Activated naive CD8-positive, alpha-beta T cell treated with anti-CD3 and anti-CD28 coated beads for 36 hours (primary cell): ENCODE measurements around the gene RXRA. TPM values are rescaled to one million over a fixed set of nuclear protein-coding genes. Genes with fewer than 3 reads are reported as not detected.
A peak's percentile ranks its signal among the peaks of the same experiment; 100 is the strongest.

ENCODE experiments used
- DNase-seq: peaks from one replicate; pipeline ENCODE4 v3.0.0; 2021
- H3K27ac Mint-ChIP-seq: one replicate; pipeline ENCODE4 v1.8.0; 2022; ENCODE audit warnings: mild to moderate bottlenecking, moderate library complexity, mixed read lengths
- H3K27me3 Mint-ChIP-seq: one replicate; pipeline ENCODE4 v1.8.0; 2022; ENCODE audit warnings: mild to moderate bottlenecking, mixed read lengths
- H3K36me3 Mint-ChIP-seq: one replicate; pipeline ENCODE4 v1.8.0; 2021; ENCODE audit warnings: mild to moderate bottlenecking, mixed read lengths
- H3K4me1 Mint-ChIP-seq: one replicate; pipeline ENCODE4 v1.8.0; 2021; ENCODE audit warnings: mixed read lengths
- H3K4me3 Mint-ChIP-seq: one replicate; pipeline ENCODE4 v1.8.0; 2022; ENCODE audit warnings: mild to moderate bottlenecking, moderate library complexity, mixed read lengths
- H3K9me3 Mint-ChIP-seq: one replicate; pipeline ENCODE4 v1.8.0; 2022; ENCODE audit warnings: mixed read lengths
- total RNA-seq, 2 experiments: library from RNA; stranded (reverse); gene quantifications; one replicate each; pipeline ENCODE4 v1.2.3, GENCODE V29; 2021

The RXRA gene
- total RNA-seq, 2 experiments from 2014 or later: 11.0 to 11.4 TPM

DNA sequence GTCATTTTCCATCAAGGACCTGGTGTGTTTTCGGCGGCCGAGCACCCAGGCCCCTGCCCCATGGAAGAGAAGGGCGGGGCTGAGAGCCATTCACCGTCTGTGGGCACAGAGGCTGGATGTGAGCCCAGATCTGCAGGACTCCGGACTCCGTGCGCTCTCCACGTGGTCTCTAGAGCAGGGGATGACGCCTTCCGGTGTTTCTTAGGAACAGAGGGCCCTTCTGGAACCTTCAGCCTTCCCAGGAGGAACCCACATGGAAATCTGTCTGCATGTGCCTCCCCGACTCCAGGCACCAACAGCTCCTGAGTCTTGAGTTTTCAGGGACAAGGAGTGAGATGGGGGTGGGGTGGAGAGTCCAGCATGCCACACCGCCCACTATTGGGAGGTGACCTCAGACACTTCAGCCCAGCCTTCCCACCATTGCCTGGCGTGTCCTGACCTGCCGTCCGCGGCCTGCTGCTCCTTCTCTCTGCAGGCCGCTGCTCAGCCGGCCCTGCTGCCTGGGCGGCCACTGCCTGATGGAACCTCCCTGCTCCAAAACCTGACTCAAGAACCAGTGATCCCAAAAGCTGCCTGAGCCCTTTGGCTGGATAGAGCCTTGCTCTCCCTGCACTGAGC, 2.4 kb upstream of the RXRA start:
- Mint-ChIP-seq H3K36me3 (no peaks in the 10 kb centered on the region), H3K27ac (no peak overlapping the region), H3K9me3 (no peaks in the 10 kb centered on the region), H3K4me1 (peaks cover 2% of the 10 kb centered on the region), H3K4me3 (no peak overlapping the region), H3K27me3 (peaks cover 14% of the 10 kb centered on the region)
- no peak for DNase-seq

DNA sequence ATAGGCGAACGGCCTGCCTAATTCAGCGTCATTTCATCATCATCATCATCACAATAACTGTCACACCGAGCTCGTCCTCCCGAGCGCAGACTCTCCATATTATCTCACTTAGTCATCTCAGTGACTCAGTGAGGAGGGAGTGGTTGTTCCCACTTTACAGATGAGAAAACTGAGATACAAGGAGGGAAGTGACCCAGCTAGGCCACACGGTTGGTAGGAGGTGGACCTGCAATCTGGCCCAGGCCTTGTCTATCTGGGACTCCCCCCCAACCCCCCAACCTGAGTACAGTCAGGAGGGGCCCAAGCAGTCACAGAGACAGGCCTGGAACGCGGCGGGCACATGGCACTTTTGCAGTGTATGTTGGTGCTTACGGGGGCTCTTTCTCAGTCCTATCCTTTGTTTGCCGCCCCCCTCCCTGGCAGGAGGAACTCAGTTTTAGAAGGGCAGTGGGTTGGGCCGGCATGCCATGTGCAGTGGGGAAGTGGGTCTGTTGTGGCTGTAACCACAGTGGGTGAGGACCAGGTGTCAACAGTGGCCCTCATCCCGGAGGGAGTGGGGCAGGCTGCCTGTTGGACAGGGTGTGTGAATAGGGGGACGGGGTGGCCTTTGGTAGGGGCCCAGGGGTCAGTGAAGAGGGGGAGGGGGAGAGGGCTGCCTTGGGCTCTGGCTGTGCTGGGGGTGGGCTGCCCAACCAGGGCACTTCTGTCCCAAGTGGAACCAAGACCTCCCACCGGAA, 1.7 kb upstream of the RXRA start:
- no peaks in the 10 kb centered on the region for H3K9me3 Mint-ChIP-seq
- no peak overlapping the region for H3K27ac Mint-ChIP-seq
- peaks cover 2% of the 10 kb centered on the region for H3K4me1 Mint-ChIP-seq
- peak overlapping the region; percentile 48 for H3K4me3 Mint-ChIP-seq
- no peaks in the 10 kb centered on the region for H3K36me3 Mint-ChIP-seq
- no peak for DNase-seq
- peaks cover 14% of the 10 kb centered on the region for H3K27me3 Mint-ChIP-seq

DNA sequence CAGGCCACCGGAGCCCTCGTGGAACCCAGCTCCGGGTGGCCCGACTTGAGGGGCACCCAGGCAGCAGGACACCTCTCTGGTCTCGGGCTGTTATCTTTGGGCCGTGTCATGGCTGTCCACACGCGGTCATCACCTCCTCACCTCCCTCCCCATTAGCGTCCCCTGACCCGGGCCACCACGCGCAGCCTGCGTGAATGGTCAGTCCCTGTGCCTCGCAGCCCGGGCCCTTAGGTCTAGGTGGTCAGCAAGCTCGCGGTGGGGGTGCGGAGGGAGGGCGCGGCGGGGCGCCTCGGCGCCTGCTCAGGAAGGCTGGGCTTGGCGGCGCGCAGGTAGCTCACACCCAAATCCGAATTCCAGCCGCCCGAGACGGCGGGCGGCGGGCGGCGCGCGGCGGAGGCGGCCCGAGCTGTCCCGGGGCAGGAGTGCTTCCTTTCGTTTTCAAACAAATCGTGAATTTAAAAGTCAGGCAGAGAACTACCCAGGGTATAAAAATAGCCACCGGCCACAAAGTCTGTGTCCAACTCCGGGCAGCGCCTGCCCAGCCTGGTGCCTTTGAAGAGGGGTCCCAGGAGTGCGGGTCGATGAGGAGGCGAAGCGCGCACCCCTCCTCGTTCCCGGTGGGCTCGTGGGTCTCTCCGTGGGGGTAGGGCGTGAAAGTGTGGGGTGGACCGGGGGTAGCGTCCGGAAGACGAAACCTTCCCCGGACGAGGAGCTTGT, 1.0 kb upstream of the RXRA start:
- DNase-seq: no peak
- no peak overlapping the region for H3K27ac Mint-ChIP-seq
- peaks cover 14% of the 10 kb centered on the region for H3K27me3 Mint-ChIP-seq
- no peaks in the 10 kb centered on the region for H3K36me3 Mint-ChIP-seq
- peak overlapping the region; percentile 65 for H3K4me3 Mint-ChIP-seq
- no peaks in the 10 kb centered on the region for H3K9me3 Mint-ChIP-seq
- peaks cover 2% of the 10 kb centered on the region for H3K4me1 Mint-ChIP-seq

DNA sequence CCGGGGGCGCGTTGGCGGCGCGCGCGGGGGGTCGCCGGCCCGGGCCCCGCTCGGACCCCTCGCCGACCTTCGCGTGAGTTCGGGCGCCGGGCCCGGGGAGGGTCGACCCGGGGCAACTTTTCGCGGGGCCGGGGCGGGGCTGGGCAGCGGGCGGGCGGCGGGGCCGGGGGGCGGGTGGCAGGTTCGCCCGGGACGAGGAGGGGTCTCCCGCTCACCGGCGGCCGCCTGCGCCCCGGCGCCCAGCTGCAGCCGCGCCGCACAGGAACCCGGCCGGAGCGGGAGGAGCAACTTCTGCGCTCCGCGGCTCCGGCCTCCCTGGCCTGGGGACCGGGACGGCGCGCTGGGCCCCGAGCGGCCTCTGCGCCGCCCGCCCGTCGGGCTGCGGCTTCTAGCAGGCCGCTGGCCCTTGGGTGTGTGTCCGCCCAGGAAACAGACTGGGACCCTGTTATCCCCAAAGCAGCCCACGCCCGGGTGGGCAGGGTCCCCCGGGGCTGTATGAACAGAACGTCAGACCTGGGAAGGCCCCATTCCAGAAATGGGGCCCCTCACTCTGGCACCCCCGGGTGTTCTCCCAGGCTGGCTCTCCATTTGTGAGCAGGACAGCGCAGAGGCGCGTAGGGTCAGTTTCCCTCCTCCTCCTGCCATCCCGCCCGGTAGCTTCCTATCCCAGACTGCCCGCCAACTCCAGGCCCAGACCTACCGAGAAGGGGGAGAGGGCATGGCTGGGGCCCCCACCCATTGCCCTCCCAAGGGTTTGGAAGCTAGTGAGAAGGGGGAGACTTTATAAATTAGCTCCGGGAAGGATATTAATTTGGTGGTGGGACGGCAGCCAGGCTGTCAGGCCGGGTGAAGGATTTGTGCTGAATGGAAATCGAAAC, 708 bp downstream of the RXRA start:
- no peak overlapping the region for H3K27ac Mint-ChIP-seq
- H3K27me3 Mint-ChIP-seq: peaks cover 14% of the 10 kb centered on the region
- no peak for DNase-seq
- peak overlapping the region; percentile 34 for H3K4me3 Mint-ChIP-seq
- no peaks in the 10 kb centered on the region for H3K9me3 Mint-ChIP-seq
- H3K36me3 Mint-ChIP-seq: no peaks in the 10 kb centered on the region
- H3K4me1 Mint-ChIP-seq: peaks cover 2% of the 10 kb centered on the region

DNA sequence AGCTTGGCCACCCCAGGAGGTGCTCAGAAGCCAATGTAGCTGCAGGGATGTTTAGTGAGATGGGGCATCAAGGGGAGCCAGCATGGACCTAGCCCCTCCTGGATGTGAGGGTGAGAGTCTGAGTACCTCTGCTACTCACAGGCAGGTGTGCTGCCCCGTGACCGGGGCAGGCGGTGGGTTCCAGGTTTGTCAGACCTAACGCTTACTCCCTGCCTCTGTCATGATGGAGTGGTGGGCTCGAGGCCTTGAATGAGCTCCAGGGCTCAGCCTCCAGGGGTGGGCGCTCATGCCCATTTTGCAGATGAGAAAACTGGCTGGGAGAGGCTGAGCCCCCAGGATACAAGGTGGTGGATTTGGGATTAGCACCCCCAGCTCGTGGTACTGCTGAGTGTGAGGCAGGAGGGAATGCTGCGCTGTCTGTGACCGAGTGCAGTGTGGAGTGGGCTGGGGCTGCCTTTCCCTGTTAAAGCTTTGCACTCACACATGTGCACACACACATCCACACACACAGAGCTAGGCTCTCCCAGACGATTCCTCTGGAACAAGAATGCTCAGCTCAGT, 1.5 kb downstream of the RXRA start:
- H3K4me1 Mint-ChIP-seq: peaks cover 2% of the 10 kb centered on the region
- no peaks in the 10 kb centered on the region for H3K36me3 Mint-ChIP-seq
- H3K27ac Mint-ChIP-seq: no peak overlapping the region
- H3K9me3 Mint-ChIP-seq: no peaks in the 10 kb centered on the region
- H3K27me3 Mint-ChIP-seq: peaks cover 14% of the 10 kb centered on the region
- H3K4me3 Mint-ChIP-seq: no peak overlapping the region
- no peak for DNase-seq

DNA sequence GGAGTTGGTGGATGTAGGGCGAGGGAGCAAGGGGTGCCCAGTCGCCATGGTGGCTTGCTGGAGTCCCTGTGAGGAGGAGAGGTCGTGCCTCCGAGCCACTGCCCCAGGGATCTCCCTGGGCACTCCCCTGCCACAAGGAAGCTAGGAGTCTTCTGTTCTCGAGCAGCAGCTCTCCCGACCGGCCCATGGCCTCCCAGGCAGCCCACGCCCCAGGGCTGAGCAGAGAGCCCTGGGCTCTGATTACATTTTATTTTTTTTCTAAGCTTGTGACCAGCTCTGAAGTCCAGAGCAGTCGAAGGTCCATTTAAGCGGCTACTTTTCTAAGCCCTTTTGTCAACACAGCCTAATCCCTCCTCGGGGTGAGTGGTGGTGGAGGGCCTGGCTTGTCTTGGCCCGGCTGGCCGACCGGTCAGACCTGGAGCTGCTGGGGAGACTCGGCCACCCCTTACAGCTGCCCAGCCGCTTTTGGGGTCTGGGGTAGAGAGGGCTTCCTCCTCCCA, 2.1 kb downstream of the RXRA start:
- no peak for DNase-seq
- H3K9me3 Mint-ChIP-seq: no peaks in the 10 kb centered on the region
- H3K36me3 Mint-ChIP-seq: no peaks in the 10 kb centered on the region
- peaks cover 2% of the 10 kb centered on the region for H3K4me1 Mint-ChIP-seq
- H3K4me3 Mint-ChIP-seq: no peak overlapping the region
- peaks cover 14% of the 10 kb centered on the region for H3K27me3 Mint-ChIP-seq
- no peak overlapping the region for H3K27ac Mint-ChIP-seq

DNA sequence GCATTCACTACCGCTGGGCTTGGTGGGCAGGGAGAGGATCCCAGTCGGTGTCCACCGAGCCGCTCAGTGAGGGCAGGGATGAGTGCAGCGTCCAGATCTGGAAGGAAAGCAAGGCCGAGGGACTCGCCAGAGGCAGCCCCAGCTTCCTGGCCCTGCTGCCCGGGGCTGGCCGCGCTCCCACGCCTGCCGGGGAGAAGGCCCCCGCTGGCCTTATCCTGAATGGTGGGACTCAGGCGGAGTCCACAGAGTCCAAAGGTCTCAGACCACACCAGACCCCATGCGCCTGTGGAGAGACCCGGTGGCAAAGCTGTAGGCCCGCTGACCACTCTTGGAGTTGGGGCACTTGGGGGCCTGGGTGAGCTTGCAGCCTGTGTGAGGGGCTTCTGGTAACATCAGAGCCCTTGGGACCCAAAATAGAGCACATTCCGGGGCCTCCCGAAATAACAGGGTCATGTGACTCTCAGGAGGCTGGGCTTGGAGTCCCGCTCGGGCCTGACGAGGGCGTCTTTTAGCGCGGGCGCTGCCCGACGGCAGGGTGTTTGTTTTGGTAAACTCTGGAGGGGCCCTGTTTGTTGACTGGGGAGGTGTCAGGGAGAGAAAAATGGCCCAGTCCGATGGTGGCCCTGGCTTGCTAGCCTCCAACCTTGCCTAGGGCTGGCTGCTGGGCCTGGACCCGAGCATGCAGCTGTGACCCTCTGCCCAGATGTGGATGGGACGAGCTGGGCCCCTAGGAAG, 2.8 kb downstream of the RXRA start:
- H3K9me3 Mint-ChIP-seq: no peaks in the 10 kb centered on the region
- peaks cover 13% of the 10 kb centered on the region for H3K27me3 Mint-ChIP-seq
- DNase-seq: no peak
- H3K4me1 Mint-ChIP-seq: peaks cover 2% of the 10 kb centered on the region
- H3K27ac Mint-ChIP-seq: no peak overlapping the region
- H3K36me3 Mint-ChIP-seq: no peaks in the 10 kb centered on the region
- H3K4me3 Mint-ChIP-seq: no peak overlapping the region

DNA sequence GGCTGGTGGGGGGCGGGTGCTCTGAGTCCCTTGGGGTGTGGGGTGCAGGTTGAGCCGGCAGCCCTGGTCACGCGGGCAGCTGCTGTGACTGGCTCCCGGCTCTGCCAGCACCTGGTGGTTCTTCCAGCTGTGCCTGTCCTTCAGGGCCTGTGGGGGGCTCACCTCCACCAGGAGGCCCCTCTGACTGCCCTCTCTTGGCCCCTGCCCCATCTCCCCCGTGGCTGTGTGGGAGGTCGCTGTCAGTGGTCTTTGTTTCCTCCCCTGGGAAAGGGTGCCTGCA, 3.3 kb downstream of the RXRA start:
- no peak for DNase-seq
- H3K4me3 Mint-ChIP-seq: no peak overlapping the region
- no peak overlapping the region for H3K27ac Mint-ChIP-seq
- H3K27me3 Mint-ChIP-seq: peaks cover 8% of the 10 kb centered on the region
- H3K4me1 Mint-ChIP-seq: peaks cover 2% of the 10 kb centered on the region
- no peaks in the 10 kb centered on the region for H3K9me3 Mint-ChIP-seq
- no peaks in the 10 kb centered on the region for H3K36me3 Mint-ChIP-seq

DNA sequence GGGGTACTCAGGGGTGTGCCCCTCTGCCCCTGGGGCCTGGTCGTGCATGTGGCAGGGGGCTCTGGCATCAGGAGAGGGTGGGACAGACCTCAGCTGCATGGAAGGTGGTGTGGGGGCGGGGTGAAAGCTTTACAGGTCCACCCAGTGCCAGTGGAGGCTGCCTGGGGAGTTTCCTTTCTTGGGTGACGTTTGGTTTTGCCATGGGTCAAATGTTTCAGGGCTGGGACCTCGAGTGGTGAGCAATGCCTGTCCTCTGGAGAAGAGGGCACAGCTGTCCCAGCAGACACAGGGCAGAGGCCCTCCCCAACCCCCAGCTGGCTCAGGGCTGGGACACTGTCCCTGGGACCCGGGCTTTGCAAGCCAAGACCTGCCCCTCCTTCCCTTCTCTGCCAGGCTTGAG, 3.6 kb downstream of the RXRA start:
- H3K9me3 Mint-ChIP-seq: no peaks in the 10 kb centered on the region
- no peak overlapping the region for H3K4me3 Mint-ChIP-seq
- H3K4me1 Mint-ChIP-seq: no peaks in the 10 kb centered on the region
- no peak overlapping the region for H3K27ac Mint-ChIP-seq
- peaks cover 5% of the 10 kb centered on the region for H3K27me3 Mint-ChIP-seq
- no peak for DNase-seq
- no peaks in the 10 kb centered on the region for H3K36me3 Mint-ChIP-seq

DNA sequence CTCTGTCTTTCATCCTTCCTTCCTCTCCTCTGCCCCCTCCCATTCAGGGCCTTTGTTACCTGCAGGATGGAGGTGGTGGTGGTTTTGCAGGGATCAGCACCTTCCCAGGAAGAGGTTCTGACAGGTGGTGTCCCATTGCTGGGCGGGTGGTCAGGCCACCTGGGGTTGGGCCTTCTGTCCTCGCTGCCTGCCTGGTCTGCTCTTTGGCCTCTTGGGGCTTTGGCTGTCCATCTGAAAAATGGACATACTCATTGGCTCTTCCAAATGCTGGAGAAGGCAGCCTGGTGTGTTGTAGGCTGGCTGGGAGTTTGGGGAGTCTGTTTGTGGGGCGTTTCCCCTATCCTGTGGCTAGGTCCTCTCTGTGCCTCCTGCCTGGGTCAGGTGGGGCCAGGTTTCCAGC, 4.3 kb downstream of the RXRA start:
- Mint-ChIP-seq H3K9me3 (no peaks in the 10 kb centered on the region), H3K4me3 (no peak overlapping the region), H3K36me3 (no peaks in the 10 kb centered on the region), H3K27me3 (peaks cover 5% of the 10 kb centered on the region), H3K4me1 (no peaks in the 10 kb centered on the region), H3K27ac (no peak overlapping the region)
- DNase-seq: no peak

DNA sequence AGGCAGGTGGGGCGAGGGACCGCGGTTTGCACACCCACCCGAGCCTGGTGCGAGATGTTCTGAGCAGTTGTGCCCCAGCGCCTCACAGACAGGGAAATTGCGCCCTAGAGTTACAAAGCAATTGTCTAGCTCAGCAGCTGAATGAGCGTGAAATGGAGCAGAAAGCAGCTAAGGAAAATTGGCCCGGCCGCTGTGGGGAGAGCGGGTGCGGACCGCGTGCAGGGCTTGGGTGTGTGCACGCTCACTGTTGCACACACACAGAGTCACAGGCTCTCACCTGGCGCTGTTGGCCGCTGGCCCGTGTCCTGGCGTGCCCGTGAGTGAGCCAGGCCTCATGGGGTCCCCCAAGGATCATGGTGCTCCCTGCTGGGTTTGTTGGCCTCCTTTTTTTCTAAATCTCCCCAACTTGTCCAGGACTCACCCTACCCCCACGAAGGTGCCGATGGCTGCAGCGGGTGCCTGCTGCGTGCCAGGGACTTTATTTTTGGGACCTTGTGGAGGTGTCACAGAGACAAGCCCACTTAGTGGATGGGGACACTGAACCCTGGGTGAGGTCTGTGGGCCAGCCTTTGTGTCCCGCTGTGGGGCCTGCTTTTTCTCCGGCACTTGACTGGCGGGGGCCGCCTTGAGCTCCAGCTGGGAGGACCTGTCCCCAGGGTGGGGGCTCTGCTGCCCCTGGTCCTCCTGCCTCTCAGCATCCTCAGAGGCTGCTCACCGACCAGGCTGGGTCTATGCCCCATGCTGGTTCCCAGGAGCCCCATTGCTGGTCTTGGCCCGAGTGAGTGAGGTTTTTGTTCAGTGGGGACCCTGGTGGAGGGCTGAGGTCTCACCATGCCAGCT, 5.2 kb downstream of the RXRA start:
- Mint-ChIP-seq H3K27me3 (peaks cover 5% of the 10 kb centered on the region), H3K4me1 (no peaks in the 10 kb centered on the region), H3K36me3 (no peaks in the 10 kb centered on the region), H3K9me3 (no peaks in the 10 kb centered on the region), H3K4me3 (no peak overlapping the region), H3K27ac (no peak overlapping the region)
- no peak for DNase-seq

DNA sequence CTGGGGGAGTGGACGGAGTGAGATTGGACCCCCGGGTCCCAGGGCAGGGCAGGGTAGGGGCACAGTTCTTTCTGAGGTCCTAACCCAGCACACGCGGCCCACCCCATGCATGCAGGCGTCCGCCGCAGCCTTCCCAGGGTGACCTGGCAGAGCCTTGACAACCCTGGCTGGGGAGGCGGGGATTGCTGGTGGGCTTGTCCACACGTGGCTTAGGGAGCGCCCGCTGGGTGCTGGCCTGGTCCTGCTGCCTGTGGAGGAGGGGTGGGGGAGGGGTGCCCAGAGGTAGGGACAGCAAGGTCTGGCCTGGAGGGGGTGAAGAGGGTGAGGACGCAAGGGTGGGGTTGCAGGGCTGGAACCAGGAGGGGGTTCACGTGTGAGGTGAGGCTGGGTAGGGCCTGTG, 6.0 kb downstream of the RXRA start:
- Mint-ChIP-seq H3K4me1 (no peaks in the 10 kb centered on the region), H3K36me3 (no peaks in the 10 kb centered on the region), H3K9me3 (no peaks in the 10 kb centered on the region), H3K27me3 (peaks cover 5% of the 10 kb centered on the region), H3K4me3 (no peak overlapping the region), H3K27ac (no peak overlapping the region)
- no peak for DNase-seq

DNA sequence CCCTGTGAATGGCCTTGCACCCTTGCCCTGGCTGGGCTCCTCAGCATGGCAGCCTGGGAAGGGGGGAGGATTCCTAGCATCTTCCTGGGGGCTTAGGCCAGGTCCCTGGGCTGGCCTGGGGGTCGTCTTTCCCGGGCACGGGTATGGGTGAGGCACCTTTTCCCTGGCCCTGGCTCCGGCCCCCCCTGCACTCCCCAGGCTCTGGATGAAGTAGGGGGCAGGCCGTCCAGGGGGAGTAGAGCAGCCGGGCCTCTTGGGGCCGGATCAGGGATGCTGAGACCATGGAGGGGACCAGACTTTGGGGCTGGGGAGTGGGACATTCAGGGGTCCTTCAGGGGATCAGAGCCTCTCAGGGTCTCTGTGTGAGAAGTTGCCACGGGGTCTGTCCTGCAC, 6.6 kb downstream of the RXRA start:
- Mint-ChIP-seq H3K4me1 (no peaks in the 10 kb centered on the region), H3K27ac (no peak overlapping the region), H3K4me3 (no peak overlapping the region), H3K36me3 (no peaks in the 10 kb centered on the region), H3K9me3 (no peaks in the 10 kb centered on the region), H3K27me3 (peaks cover 4% of the 10 kb centered on the region)
- no peak for DNase-seq
